PC-3 (cell line): ENCODE measurements around the gene CXXC5.

Experiments used
- EZH2 ChIP-seq: fragments of 300-600 bp; sonication (generic); IDR thresholded peaks from one replicate; pipeline ENCODE4 v1.6.1; 2017; ENCODE audit warnings: antibody characterized with exemption, mild to moderate bottlenecking, low read length; ENCODE audit not compliant: unreplicated experiment
- EZH2phosphoT487 ChIP-seq: fragments of 300-600 bp; sonication (generic); IDR thresholded peaks from 2 replicates; pipeline ENCODE4 v1.6.1; 2018; ENCODE audit warnings: mild to moderate bottlenecking, antibody characterized with exemption, low read length, borderline replicate concordance
- TF ChIP-seq, protein P1 (sequence below): fragments of 300-600 bp; sonication (generic); conservative IDR thresholded peaks from 2 replicates; pipeline ENCODE4 v1.5.1; 2017; ENCODE audit warnings: antibody characterized with exemption, low read depth, mild to moderate bottlenecking, low read length

DNA sequence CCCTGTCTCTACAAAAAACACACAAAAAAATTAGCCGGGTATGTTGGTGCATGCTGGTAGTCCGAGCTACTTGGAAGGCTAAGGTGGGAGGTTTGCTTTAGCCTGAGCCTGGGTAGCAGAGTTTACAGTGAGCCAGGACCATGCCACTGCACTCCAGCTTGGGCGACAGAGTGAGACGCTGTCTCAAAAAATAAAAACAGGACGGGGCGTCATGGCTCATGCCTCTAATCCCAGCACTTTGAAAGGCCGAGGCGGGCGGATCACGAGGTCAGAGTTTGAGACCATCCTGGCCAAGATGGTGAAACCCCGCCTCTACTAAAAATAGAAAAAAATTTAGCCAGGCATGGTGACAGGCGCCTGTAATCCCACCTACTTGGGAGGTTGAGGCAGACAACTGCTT is 46.7 kb upstream of the CXXC5 start:
- TF ChIP-seq, protein P1, sequence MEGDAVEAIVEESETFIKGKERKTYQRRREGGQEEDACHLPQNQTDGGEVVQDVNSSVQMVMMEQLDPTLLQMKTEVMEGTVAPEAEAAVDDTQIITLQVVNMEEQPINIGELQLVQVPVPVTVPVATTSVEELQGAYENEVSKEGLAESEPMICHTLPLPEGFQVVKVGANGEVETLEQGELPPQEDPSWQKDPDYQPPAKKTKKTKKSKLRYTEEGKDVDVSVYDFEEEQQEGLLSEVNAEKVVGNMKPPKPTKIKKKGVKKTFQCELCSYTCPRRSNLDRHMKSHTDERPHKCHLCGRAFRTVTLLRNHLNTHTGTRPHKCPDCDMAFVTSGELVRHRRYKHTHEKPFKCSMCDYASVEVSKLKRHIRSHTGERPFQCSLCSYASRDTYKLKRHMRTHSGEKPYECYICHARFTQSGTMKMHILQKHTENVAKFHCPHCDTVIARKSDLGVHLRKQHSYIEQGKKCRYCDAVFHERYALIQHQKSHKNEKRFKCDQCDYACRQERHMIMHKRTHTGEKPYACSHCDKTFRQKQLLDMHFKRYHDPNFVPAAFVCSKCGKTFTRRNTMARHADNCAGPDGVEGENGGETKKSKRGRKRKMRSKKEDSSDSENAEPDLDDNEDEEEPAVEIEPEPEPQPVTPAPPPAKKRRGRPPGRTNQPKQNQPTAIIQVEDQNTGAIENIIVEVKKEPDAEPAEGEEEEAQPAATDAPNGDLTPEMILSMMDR = no peak
- no peak for TF ChIP-seq EZH2
- TF ChIP-seq EZH2phosphoT487 = no peak
